SK-N-SH treated with all-trans-retinoic acid at 6 μM for 48 hours (cell line): ENCODE data around the gene METTL17.

ENCODE experiments used
- ARNTL ChIP-seq: fragments of 450-650 bp; formaldehyde crosslinking; IDR thresholded peaks from 2 replicates; pipeline ENCODE4 v1.5.0; 2020; ENCODE audit warnings: low read depth, mild to moderate bottlenecking, moderate library complexity, borderline replicate concordance
- BACH2 ChIP-seq: fragments of 250-450 bp; sonication (Bioruptor Pico); IDR thresholded peaks from 2 replicates; pipeline ENCODE4 v1.9.0; 2021; ENCODE audit warnings: mild to moderate bottlenecking, borderline replicate concordance
- GLIS3 ChIP-seq: fragments of 250-450 bp; sonication (Bioruptor Pico); IDR thresholded peaks from 2 replicates; pipeline ENCODE4 v1.5.0; 2020; ENCODE audit warnings: mild to moderate bottlenecking, moderate library complexity
- PATZ1 ChIP-seq: fragments of 250-450 bp; sonication (Bioruptor Pico); IDR thresholded peaks from 2 replicates; pipeline ENCODE4 v1.8.0; 2020; ENCODE audit warnings: mild to moderate bottlenecking, moderate library complexity, borderline replicate concordance
- ZFP30 ChIP-seq: fragments of 450-650 bp; formaldehyde crosslinking; IDR thresholded peaks from 2 replicates; pipeline ENCODE4 v1.5.0; 2022; ENCODE audit warnings: mild to moderate bottlenecking, moderate library complexity
- ZNF565 ChIP-seq: fragments of 450-650 bp; formaldehyde crosslinking; conservative IDR thresholded peaks from 2 replicates; pipeline ENCODE4 v1.5.0; 2020; ENCODE audit warnings: low read depth, mild to moderate bottlenecking, moderate library complexity
- ZNF8 ChIP-seq: fragments of 450-650 bp; formaldehyde crosslinking; IDR thresholded peaks from 2 replicates; pipeline ENCODE4 v1.5.0; 2020; ENCODE audit warnings: mild to moderate bottlenecking, moderate library complexity
- TF ChIP-seq, protein P1 (sequence below): fragments of 250-450 bp; sonication (Bioruptor Pico); IDR thresholded peaks from 2 replicates; pipeline ENCODE4 v1.5.1; 2021; ENCODE audit warnings: mild to moderate bottlenecking, moderate library complexity

DNA sequence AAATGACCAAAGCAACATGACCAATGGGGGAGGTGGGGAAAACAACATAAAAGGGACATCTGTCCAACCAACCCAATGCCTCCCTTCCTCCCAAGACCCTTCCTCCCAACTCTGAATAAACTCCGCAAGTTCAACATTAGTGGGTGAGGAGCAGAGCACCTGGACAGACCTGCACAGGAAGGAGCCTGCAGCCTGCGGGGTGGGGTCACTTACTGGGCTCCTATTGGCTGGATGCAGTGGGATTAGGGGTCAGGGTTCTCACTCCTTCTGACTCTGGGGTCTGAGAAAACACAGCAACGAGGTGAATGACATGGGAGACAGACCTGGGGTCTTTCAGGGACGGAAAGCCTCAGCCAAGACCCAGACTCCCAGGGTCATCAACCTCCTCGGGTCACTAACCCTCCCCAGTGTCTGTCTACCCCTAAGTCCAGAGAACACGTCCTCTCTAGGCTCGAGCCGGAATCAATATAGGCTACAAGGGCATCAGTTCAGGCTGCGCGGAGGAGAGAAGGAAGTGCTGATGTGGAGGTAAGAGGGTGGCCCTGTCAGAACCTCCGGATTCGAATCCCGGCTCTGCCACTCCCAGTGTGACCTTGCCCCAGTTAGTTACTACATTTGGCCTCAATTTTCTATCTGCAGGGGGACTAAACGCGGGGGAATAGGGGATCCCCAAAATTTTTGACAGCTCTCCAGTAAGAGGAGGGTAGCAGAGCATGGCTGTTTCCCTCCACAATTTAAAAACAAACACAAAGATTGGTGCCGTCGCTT lies 34.2 kb downstream of the METTL17 start:
- TF ChIP-seq BACH2 (CRISPR knock-in tag) (no peak), PATZ1 (CRISPR knock-in tag) (no peak), ZNF565 (CRISPR knock-in tag) (no peak), ARNTL (CRISPR knock-in tag) (no peak), GLIS3 (CRISPR knock-in tag) (no peak), ZNF8 (CRISPR knock-in tag) (no peak), ZFP30 (CRISPR knock-in tag) (no peak)
- TF ChIP-seq, protein P1, sequence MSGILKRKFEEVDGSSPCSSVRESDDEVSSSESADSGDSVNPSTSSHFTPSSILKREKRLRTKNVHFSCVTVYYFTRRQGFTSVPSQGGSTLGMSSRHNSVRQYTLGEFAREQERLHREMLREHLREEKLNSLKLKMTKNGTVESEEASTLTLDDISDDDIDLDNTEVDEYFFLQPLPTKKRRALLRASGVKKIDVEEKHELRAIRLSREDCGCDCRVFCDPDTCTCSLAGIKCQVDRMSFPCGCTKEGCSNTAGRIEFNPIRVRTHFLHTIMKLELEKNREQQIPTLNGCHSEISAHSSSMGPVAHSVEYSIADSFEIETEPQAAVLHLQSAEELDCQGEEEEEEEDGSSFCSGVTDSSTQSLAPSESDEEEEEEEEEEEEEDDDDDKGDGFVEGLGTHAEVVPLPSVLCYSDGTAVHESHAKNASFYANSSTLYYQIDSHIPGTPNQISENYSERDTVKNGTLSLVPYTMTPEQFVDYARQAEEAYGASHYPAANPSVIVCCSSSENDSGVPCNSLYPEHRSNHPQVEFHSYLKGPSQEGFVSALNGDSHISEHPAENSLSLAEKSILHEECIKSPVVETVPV (CRISPR knock-in tag): no peak
